GM12872 (cell line): ENCODE results near the gene MYO10.

Experiments
- TF ChIP-seq, protein P1 (sequence below): IDR thresholded peaks from 3 replicates; pipeline ENCODE4 v1.5.1; 2011; ENCODE audit warnings: low read depth, mild to moderate bottlenecking, low read length, moderate library complexity; ENCODE audit not compliant: insufficient read depth

MYO10 gene

GRCh38 chr5:16787278-16787677 lies 148.8 kb downstream of the MYO10 start:
- TF ChIP-seq, protein P1, sequence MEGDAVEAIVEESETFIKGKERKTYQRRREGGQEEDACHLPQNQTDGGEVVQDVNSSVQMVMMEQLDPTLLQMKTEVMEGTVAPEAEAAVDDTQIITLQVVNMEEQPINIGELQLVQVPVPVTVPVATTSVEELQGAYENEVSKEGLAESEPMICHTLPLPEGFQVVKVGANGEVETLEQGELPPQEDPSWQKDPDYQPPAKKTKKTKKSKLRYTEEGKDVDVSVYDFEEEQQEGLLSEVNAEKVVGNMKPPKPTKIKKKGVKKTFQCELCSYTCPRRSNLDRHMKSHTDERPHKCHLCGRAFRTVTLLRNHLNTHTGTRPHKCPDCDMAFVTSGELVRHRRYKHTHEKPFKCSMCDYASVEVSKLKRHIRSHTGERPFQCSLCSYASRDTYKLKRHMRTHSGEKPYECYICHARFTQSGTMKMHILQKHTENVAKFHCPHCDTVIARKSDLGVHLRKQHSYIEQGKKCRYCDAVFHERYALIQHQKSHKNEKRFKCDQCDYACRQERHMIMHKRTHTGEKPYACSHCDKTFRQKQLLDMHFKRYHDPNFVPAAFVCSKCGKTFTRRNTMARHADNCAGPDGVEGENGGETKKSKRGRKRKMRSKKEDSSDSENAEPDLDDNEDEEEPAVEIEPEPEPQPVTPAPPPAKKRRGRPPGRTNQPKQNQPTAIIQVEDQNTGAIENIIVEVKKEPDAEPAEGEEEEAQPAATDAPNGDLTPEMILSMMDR = no peak

- TF ChIP-seq, protein P1 = no peak
Measured at GRCh38 chr5:16784843-16785791, 151.0 kb downstream of the MYO10 start.

DNA sequence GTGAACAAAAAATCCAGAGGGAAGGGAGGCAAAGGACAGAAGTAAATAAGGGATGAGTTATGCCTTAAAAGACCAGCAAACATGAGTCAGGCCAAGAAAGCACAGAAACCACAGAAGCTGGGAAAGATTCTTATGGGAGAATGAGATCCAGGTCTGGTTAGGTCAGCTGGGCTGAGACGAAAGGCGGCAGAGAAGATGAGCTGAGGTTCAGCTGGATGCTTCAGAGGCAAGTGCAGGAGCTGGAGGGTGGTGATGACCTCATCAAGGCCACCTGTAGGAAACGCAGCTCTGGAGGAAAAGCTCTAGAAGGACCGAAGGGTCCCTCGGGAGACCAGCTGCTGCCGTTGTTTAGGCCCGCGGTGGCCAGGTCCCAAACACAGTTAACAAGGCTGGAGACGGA lies 152.0 kb downstream of the MYO10 start:
- TF ChIP-seq, protein P1 = no peak

GRCh38 chr5:16781828-16782626 lies 154.1 kb downstream of the MYO10 start:
- TF ChIP-seq, protein P1 = no peak

DNA sequence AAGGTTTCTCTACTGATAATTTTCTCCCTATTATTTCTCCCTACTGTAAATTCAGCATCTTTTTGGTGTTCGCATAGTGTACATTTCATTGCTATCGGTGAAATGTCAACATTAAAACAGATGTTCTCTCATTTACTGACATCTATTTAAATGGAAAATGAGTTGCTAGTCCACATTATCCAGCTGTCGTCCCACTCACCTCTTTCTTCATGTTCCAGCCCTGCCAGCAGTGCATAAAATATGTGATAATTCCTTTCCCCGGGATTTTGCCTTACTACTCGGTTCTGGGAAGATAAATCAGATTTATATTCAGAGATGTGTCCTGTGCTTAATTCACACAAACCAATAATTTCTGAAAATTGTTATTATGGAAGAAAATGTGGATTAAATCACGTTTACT lies 155.8 kb downstream of the MYO10 start:
- TF ChIP-seq, protein P1 = no peak

GRCh38 chr5:16777432-16777831 lies 158.7 kb downstream of the MYO10 start:
- TF ChIP-seq, protein P1 = no peak

- TF ChIP-seq, protein P1 = 0 out of 3 replicates have a peak, but pooled peaks have one; percentile 8
Measured at GRCh38 chr5:16776611-16777251, 159.4 kb downstream of the MYO10 start.
